ENCODE measurements around the gene SLC12A4. TPM values are rescaled to one million over a fixed set of nuclear protein-coding genes. Genes with fewer than 3 reads are reported as not detected.
A peak's percentile ranks its signal among the peaks of the same experiment; 100 is the strongest.

Gene SLC12A4
- total and polyA plus RNA-seq, 10 donors, result 4.6 to 68.5 (median 29.4) TPM

DNA sequence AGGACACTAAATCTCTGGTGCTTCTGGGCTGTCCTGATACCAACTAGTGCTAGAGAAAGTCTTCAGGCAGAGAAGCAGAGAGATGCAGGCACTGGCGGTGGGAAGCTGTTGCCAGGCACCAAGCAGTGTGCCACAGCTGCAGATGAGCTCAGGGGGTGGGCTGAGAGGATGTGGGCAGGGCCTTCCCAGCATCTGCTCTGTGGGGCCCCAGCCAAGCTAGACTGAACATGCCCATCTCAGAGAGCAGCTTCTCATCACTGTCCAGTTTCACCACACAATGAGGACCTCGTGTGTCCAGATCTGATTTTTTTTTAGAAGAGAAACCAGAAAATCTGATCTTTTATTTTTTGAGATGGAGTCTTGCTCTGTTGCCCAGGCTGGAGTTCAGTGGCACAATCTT is 58.3 kb downstream of the SLC12A4 start:
- TF ChIP-seq POLR2A (IDR thresholded peaks at IDR 0.05) (no peak), POLR2AphosphoS5 (IDR thresholded peaks at IDR 0.05) (no peak)
- TF ChIP-seq, protein P1, sequence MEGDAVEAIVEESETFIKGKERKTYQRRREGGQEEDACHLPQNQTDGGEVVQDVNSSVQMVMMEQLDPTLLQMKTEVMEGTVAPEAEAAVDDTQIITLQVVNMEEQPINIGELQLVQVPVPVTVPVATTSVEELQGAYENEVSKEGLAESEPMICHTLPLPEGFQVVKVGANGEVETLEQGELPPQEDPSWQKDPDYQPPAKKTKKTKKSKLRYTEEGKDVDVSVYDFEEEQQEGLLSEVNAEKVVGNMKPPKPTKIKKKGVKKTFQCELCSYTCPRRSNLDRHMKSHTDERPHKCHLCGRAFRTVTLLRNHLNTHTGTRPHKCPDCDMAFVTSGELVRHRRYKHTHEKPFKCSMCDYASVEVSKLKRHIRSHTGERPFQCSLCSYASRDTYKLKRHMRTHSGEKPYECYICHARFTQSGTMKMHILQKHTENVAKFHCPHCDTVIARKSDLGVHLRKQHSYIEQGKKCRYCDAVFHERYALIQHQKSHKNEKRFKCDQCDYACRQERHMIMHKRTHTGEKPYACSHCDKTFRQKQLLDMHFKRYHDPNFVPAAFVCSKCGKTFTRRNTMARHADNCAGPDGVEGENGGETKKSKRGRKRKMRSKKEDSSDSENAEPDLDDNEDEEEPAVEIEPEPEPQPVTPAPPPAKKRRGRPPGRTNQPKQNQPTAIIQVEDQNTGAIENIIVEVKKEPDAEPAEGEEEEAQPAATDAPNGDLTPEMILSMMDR (IDR thresholded peaks at IDR 0.05 in 8 of 11, conservative IDR thresholded peaks at IDR 0.05 in 3 of 11), result no peak
- DNase-seq, result no peak
- Histone ChIP-seq H3K36me3 (peaks cover 0 to 78% (median 25%) of the 10 kb centered on the region in 6 donors), H3K27me3 (replicated peaks in 1 of 7) (no peaks in the 10 kb centered on the region), H3K9me3 (no peaks in the 10 kb centered on the region), H3K4me3 (no peak overlapping the region), H3K4me1 (peaks cover 0 to 17% (median 0%) of the 10 kb centered on the region in 6 donors), H3K27ac (no peak overlapping the region)
- intact Hi-C loops (cut with DNase I; ENCODE audit: low total_unique reads), result no loop called here
- WGBS, 5 donors, result 38 to 66% (median 53%) methylated on average over 2 of the region's 2 CpGs

DNA sequence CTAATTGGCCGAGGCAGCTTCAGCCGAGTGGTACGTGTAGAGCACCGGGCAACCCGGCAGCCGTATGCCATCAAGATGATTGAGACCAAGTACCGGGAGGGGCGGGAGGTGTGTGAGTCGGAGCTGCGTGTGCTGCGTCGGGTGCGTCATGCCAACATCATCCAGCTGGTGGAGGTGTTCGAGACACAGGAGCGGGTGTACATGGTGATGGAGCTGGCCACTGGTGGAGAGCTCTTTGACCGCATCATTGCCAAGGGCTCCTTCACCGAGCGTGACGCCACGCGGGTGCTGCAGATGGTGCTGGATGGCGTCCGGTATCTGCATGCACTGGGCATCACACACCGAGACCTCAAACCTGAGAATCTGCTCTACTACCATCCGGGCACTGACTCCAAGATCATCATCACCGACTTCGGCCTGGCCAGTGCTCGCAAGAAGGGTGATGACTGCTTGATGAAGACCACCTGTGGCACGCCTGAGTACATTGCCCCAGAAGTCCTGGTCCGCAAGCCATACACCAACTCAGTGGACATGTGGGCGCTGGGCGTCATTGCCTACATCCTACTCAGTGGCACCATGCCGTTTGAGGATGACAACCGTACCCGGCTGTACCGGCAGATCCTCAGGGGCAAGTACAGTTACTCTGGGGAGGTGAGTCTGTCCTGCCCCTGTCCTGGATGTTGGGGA is 59.2 kb downstream of the SLC12A4 start:
- H3K4me1 ChIP-seq, result peaks cover 0 to 17% (median 0%) of the 10 kb centered on the region in 6 donors
- DNase-seq, result no peak

DNA sequence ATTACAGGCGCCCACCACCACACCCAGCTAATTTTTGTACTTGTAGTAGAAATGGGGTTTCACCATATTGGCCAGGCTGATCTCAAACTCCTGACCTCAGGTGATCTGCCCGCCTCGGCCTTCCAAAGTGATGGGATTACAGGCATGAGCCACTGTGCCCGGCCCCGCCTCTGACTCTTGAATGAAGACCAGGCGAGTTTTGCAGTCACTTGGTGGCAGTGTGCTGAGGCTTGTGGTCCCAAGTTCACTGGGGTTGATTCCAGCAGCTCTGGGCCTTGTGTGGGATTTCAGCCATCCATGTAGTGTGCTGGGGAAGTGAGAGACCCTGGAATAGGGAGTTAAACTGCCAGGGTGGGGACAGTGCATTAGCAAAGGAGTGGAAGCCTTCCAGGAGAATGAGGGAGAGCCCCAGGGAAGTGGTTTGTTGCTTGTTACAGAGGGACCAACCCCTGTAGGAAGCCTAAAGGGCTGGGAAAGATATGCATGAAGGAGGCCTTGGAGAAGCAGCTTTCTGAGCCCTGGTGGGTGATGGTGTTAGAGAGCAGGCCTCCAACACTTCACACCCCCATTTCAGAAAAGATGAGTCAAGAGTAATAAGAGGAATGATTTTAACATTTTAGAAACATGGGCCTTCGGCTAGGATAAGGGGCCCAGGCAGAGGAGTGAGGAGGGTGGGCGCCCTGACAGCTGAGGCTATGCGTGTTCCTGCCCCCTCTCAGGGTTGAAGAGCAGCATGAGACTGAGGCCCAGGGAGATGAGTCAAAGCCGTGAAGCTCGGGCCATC is 60.8 kb downstream of the SLC12A4 start:
- Histone ChIP-seq H3K4me1 (peaks cover 0 to 25% (median 5%) of the 10 kb centered on the region in 6 donors), H3K4me3 (no peak overlapping the region), H3K27ac (no peak overlapping the region), H3K27me3 (replicated peaks in 1 of 7) (no peaks in the 10 kb centered on the region), H3K36me3 (peaks cover 0 to 67% (median 29%) of the 10 kb centered on the region in 6 donors), H3K9me3 (no peaks in the 10 kb centered on the region)
- no peak for DNase-seq
- TF ChIP-seq POLR2A (IDR thresholded peaks at IDR 0.05), result no peak
- TF ChIP-seq, protein P1 (IDR thresholded peaks at IDR 0.05 in 8 of 11, conservative IDR thresholded peaks at IDR 0.05 in 3 of 11), result no peak
- no peak for TF ChIP-seq POLR2AphosphoS5 (IDR thresholded peaks at IDR 0.05)
- intact Hi-C loops (cut with DNase I; ENCODE audit: low total_unique reads), result no loop called here
- 87 to 95% (median 94%) methylated on average over 11 of the region's 11 CpGs for whole genome bisulfite sequencing, 5 donors

More for the DNA sequence above, 59.2 kb downstream of the SLC12A4 start:
- H3K4me3 ChIP-seq, result no peak overlapping the region
- H3K27ac ChIP-seq, result no peak overlapping the region
- intact Hi-C loops (cut with DNase I; ENCODE audit: low total_unique reads), result no loop called here
- no peaks in the 10 kb centered on the region for H3K9me3 ChIP-seq
- TF ChIP-seq POLR2AphosphoS5 (IDR thresholded peaks at IDR 0.05), result peak in 1 of 3 donors; percentile 37
- TF ChIP-seq, protein P1 (IDR thresholded peaks at IDR 0.05 in 8 of 11, conservative IDR thresholded peaks at IDR 0.05 in 3 of 11), result no peak
- no peak for TF ChIP-seq POLR2A (IDR thresholded peaks at IDR 0.05)
- peaks cover 0 to 68% (median 25%) of the 10 kb centered on the region in 6 donors for H3K36me3 ChIP-seq
- WGBS, 5 donors, result 95 to 98% (median 97%) methylated on average over 35 to 36 of the region's 36 CpGs
- no peaks in the 10 kb centered on the region for H3K27me3 ChIP-seq (replicated peaks in 1 of 7)

DNA sequence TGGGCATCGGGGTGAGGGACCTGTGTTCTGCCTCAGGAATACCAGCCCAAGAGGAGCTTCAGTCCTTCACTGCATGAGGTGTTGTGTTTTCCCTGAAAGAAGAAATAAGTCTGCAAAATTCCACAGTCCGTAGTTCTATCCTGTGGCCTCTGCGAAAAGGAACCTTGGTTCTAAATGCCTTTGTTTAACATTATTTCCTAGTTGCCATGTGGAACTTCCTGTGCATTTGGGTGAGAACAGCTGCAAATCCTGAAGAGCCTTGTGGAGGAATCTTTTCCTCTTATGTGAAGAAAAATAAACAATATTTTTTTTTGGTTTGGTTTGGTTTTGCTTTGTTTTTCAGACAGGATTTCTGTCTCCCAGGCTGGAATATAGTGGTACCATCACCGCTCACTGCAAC is 65.6 kb downstream of the SLC12A4 start:
- peak overlapping the region in 6 of 8 donors; percentile 29 to 81 (median 47) for H3K27ac ChIP-seq
- DNase-seq, result no peak

More for the DNA sequence above, 65.6 kb downstream of the SLC12A4 start:
- H3K36me3 ChIP-seq, result peaks cover 0 to 45% (median 4%) of the 10 kb centered on the region in 6 donors
- intact Hi-C loops (cut with DNase I; ENCODE audit: low total_unique reads), result no loop called here
- H3K4me1 ChIP-seq, result peaks cover 0 to 30% (median 9%) of the 10 kb centered on the region in 6 donors
- TF ChIP-seq POLR2A (IDR thresholded peaks at IDR 0.05), result no peak
- TF ChIP-seq, protein P1 (IDR thresholded peaks at IDR 0.05 in 8 of 11, conservative IDR thresholded peaks at IDR 0.05 in 3 of 11), result no peak
- no peak for TF ChIP-seq POLR2AphosphoS5 (IDR thresholded peaks at IDR 0.05)
- no peaks in the 10 kb centered on the region for H3K9me3 ChIP-seq
- H3K27me3 ChIP-seq (replicated peaks in 1 of 7), result no peaks in the 10 kb centered on the region
- WGBS, 5 donors, result 76 to 91% (median 82%) methylated on average over 4 of the region's 4 CpGs
- H3K4me3 ChIP-seq, result no peak overlapping the region

All from spleen (tissue), 11 donors.